Neural cell (in vitro differentiated cells): Measurements from ENCODE around the gene FYB1.

ENCODE experiments used
- CTCF ChIP-seq: fragments of 450-650 bp; IDR thresholded peaks from 2 replicates; pipeline ENCODE4 v1.5.1; 2014; ENCODE audit warnings: antibody characterized with exemption, mild to moderate bottlenecking, moderate library complexity; ENCODE audit not compliant: poor library complexity, severe bottlenecking
- EP300 ChIP-seq: fragments of 450-650 bp; conservative IDR thresholded peaks from 2 replicates; pipeline ENCODE4 v1.6.1; 2014; ENCODE audit warnings: antibody characterized with exemption, mild to moderate bottlenecking, moderate library complexity; ENCODE audit not compliant: poor library complexity, severe bottlenecking
- EZH2 ChIP-seq: fragments of 200-600, 300-800 bp; shearing (Covaris generic), sonication (generic); IDR thresholded peaks from 2 replicates; pipeline ENCODE4 v1.6.1; 2014; ENCODE audit warnings: antibody characterized with exemption, low read length, borderline replicate concordance, mild to moderate bottlenecking; ENCODE audit not compliant: insufficient read depth, poor library complexity, severe bottlenecking
- MXI1 ChIP-seq: fragments of 450-650 bp; conservative IDR thresholded peaks from 2 replicates; pipeline ENCODE4 v1.6.1; 2014; ENCODE audit warnings: antibody characterized with exemption, mild to moderate bottlenecking; ENCODE audit not compliant: poor library complexity, severe bottlenecking
- POLR2AphosphoS5 ChIP-seq: IDR thresholded peaks from 2 replicates; pipeline ENCODE4 v1.6.1; 2012
- REST ChIP-seq: IDR thresholded peaks from 2 replicates; pipeline ENCODE4 v1.6.1; 2012; ENCODE audit warnings: borderline replicate concordance
- SMC3 ChIP-seq: fragments of 450-650 bp; conservative IDR thresholded peaks from 2 replicates; pipeline ENCODE4 v1.6.1; 2014; ENCODE audit warnings: antibody characterized with exemption, mild to moderate bottlenecking, moderate library complexity; ENCODE audit not compliant: poor library complexity
- TAF1 ChIP-seq: IDR thresholded peaks from 2 replicates; pipeline ENCODE4 v1.6.1; 2012; ENCODE audit warnings: low read depth

GRCh38 chr5:39115644-39116343 lies 103.6 kb downstream of the FYB1 start:
- TF ChIP-seq MXI1 (no peak), SMC3 (no peak), CTCF (no peak), POLR2AphosphoS5 (no peak), TAF1 (no peak), EP300 (no peak), REST (no peak), EZH2 (no peak)
